Vagina (tissue), 2 donors: ENCODE data around the gene FITM2. TPM values are rescaled to one million over a fixed set of nuclear protein-coding genes. Genes with fewer than 3 reads are reported as not detected.
"Not testable (repeated sequence)": the region's sequence is repeated elsewhere in the genome, so short reads cannot be mapped to it uniquely, and the experiment has no call there.

Experiments used
- DNase-seq, 2 donors: peaks; one replicate each; pipeline ENCODE4 v3.0.0-alpha.2; 2017; ENCODE audit errors: extremely low spot score in 2 of 2
- H3K27ac ChIP-seq: fragments of 200-600 bp; sonication (generic); one replicate; pipeline ENCODE4 v1.5.1; 2019
- H3K27me3 ChIP-seq: fragments of 200-600 bp; sonication (generic); one replicate; pipeline ENCODE4 v1.5.1; 2019
- H3K36me3 ChIP-seq, 2 donors: fragments of 200-600 bp; sonication (generic); one replicate each; pipeline ENCODE4 v1.5.1; 2017 to 2019
- H3K4me1 ChIP-seq: fragments of 200-600 bp; sonication (generic); one replicate; pipeline ENCODE4 v1.5.1; 2019
- H3K4me3 ChIP-seq, 2 donors: fragments of 200-600 bp; sonication (generic); 1 replicate in 1 of 2; 2 replicates in 1 of 2; pipeline ENCODE4 v1.5.1; 2016 to 2019
- H3K9me3 ChIP-seq: fragments of 200-600 bp; sonication (generic); one replicate; pipeline ENCODE4 v1.5.1; 2019
- POLR2A ChIP-seq, 2 donors: fragments of 450-650 bp; IDR thresholded peaks; one replicate each; pipeline ENCODE4 v1.6.1; 2017; ENCODE audit warnings: antibody characterized with exemption in 2 of 2, mild to moderate bottlenecking in 2 of 2, moderate library complexity in 2 of 2
- POLR2AphosphoS5 ChIP-seq, 2 donors: sonication (generic); formaldehyde crosslinking; IDR thresholded peaks; one replicate each; pipeline ENCODE4 v1.9.0; 2017; ENCODE audit warnings: antibody characterized with exemption in 2 of 2, mild to moderate bottlenecking in 2 of 2, low read depth in 1 of 2; ENCODE audit not compliant: insufficient read depth in 1 of 2
- intact Hi-C: fragments of 100-400 bp; cut with DNase I; formaldehyde crosslinking; loops from one replicate; pipeline ENCODE4 v1.15.1; 2023
- total RNA-seq: library from RNA; depleted of rRNA; stranded (reverse); fragments of >200 nt; gene quantifications from one replicate; pipeline ENCODE4 v1.2.3, GENCODE V29; 2016
- TF ChIP-seq, protein P1 (sequence below), 3 experiments: fragments of 450-650 bp in 2 of 3; fragments of 200-600 bp in 1 of 3; sonication (generic) in 1 of 3; IDR thresholded peaks; one replicate each; pipeline ENCODE4 v1.5.1; 2017 to 2019; ENCODE audit warnings: antibody characterized with exemption in 3 of 3, mild to moderate bottlenecking in 2 of 3, moderate library complexity in 2 of 3

The FITM2 gene
- total RNA-seq, 1 donor from 2014 or later: 7.4 TPM

DNA sequence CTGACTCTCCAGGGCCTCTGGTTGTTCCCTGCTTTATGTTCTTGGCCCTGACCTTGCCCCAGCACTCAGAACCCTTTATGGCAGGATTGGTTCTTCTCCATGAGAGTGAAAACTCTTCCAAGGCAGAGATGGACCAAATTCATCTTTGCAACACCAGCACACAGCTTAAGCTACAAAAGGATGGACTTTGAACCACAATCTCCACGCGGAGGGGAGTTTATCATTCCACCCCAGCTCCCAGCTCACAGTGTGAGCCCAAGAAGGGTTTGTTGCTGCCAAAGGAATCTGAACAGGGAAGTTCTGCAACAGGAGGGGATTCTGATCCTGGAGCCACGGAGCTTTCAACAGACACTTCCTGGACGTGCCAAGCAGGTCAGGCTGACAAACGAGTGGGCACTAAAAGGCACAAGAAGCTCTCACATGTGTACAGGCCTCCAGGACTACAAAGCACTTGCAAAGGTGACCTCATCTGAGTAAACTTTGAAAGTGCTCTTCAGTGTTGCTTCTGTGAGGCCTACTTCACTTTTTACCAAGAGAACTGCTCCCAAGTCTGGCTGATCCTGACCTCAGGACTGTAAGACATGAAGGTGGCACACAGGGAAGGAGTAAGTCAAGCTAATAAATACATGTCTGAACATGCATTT lies 8.9 kb downstream of the FITM2 start:
- no peaks in the 10 kb centered on the region for H3K27me3 ChIP-seq
- peaks cover 0 to 9% of the 10 kb centered on the region in 2 donors for H3K36me3 ChIP-seq
- H3K9me3 ChIP-seq: no peaks in the 10 kb centered on the region
- H3K27ac ChIP-seq: no peak overlapping the region
- TF ChIP-seq POLR2A (IDR thresholded peaks at IDR 0.05) (no peak), POLR2AphosphoS5 (IDR thresholded peaks at IDR 0.05; ENCODE audit: insufficient read depth in 1 of 2, low read depth in 1 of 2) (no peak)
- TF ChIP-seq, protein P1, sequence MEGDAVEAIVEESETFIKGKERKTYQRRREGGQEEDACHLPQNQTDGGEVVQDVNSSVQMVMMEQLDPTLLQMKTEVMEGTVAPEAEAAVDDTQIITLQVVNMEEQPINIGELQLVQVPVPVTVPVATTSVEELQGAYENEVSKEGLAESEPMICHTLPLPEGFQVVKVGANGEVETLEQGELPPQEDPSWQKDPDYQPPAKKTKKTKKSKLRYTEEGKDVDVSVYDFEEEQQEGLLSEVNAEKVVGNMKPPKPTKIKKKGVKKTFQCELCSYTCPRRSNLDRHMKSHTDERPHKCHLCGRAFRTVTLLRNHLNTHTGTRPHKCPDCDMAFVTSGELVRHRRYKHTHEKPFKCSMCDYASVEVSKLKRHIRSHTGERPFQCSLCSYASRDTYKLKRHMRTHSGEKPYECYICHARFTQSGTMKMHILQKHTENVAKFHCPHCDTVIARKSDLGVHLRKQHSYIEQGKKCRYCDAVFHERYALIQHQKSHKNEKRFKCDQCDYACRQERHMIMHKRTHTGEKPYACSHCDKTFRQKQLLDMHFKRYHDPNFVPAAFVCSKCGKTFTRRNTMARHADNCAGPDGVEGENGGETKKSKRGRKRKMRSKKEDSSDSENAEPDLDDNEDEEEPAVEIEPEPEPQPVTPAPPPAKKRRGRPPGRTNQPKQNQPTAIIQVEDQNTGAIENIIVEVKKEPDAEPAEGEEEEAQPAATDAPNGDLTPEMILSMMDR (IDR thresholded peaks at IDR 0.05): no peak
- intact Hi-C loops: no loop called here
- H3K4me3 ChIP-seq: no peak overlapping the region
- no peak for DNase-seq
- H3K4me1 ChIP-seq: no peaks in the 10 kb centered on the region

DNA sequence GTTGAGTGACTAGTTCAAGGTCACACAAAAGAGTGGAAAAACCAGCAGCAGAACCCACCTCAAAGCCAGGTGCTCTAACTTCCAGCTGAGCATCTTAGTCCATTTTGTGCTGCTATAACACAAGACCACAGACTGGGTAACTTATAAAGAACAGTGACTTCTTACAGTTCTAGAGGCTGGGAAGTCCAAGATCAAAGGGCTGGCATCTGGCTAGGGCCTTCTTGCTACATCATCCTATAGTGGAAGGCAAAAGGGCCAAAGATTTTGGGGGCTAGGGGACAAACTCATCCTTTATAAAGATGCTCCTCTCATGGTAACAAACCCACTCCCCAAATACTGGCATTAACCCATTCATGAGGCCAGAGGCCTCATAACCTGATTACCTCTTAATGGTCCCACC lies 9.7 kb downstream of the FITM2 start:
- DNase-seq: no peak
- Histone ChIP-seq H3K4me3 (no peak overlapping the region), H3K27ac (no peak overlapping the region), H3K27me3 (no peaks in the 10 kb centered on the region), H3K9me3 (no peaks in the 10 kb centered on the region), H3K4me1 (no peaks in the 10 kb centered on the region), H3K36me3 (peaks cover 0 to 2% of the 10 kb centered on the region in 2 donors)
- TF ChIP-seq POLR2A (IDR thresholded peaks at IDR 0.05): no peak
- TF ChIP-seq, protein P1 (IDR thresholded peaks at IDR 0.05): no peak
- no peak for TF ChIP-seq POLR2AphosphoS5 (IDR thresholded peaks at IDR 0.05; ENCODE audit: insufficient read depth in 1 of 2, low read depth in 1 of 2)
- intact Hi-C loops: no loop called here

DNA sequence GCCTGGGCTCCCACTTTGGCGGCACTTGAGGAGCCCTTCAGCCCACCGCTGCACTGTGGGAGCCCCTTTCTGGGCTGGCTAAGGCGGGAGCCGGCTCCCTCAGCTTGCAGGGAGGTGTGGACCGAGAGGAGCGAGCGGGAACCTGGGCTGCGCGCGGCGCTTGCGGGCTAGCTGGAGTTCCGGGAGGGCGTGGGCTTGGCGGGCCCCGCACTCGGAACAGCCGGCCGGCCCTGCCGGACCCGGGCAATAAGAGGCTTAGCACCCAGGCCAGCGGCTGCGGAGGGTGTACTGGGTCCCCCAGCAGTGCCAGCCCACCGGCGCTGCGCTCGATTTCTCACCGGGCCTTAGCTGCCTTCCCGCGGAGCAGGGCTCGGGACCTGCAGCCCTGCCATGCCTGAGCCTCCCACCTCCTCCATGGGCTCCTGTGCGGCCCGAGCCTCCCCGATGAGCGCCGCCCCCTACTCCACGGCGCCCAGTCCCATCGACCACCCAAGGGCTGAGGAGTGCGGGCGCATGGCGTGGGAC lies 11.9 kb downstream of the FITM2 start:
- DNase-seq, H3K27ac ChIP-seq, H3K36me3 ChIP-seq, intact Hi-C loops, H3K9me3 ChIP-seq, H3K4me3 ChIP-seq, H3K4me1 ChIP-seq, H3K27me3 ChIP-seq: not testable (repeated sequence)

DNA sequence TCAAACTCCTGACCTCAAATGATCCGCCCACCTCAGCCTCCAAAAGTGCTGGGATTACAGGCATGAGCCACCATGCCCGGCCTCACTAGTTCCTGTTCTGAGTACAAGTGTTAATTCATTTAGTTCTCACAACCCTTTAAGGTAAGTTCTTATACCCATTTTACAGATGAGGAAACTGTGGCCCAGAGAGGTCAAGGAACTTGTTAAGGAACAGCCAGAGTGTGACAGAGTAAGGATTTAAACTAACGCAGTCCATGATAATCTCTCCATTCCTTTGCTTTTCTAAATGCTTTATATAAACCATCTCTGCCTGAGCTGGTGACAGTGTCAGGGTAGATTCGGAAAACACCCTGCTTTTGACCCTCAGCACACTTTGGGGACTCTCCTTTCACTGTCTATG lies 13.3 kb downstream of the FITM2 start:
- H3K36me3 ChIP-seq: no peaks in the 10 kb centered on the region
- TF ChIP-seq, protein P1 (IDR thresholded peaks at IDR 0.05): no peak
- TF ChIP-seq POLR2A (IDR thresholded peaks at IDR 0.05) (no peak), POLR2AphosphoS5 (IDR thresholded peaks at IDR 0.05; ENCODE audit: insufficient read depth in 1 of 2, low read depth in 1 of 2) (no peak)
- intact Hi-C loops: no loop called here
- H3K27ac ChIP-seq: no peak overlapping the region
- no peak overlapping the region for H3K4me3 ChIP-seq
- no peak for DNase-seq
- no peaks in the 10 kb centered on the region for H3K9me3 ChIP-seq
- H3K4me1 ChIP-seq: no peaks in the 10 kb centered on the region
- H3K27me3 ChIP-seq: no peaks in the 10 kb centered on the region

DNA sequence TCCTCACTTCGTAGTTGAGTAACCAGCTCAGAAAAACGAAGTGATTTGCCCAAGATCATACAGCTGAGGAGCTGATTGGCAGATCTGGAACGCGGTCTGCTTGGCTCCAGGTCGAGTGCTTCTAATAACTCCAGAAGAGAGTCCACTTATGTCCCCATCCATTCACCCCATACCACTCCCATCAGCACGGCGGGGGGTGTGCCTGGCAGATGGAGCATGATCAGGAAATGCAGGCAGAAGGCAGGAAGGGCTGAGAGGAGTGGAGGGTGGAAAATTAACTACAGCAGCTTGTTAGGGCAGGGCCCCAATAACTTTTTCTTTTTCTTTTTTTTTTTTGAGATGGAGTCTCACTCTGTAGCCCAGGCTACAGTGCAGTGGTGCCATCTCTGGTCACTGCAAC lies 15.0 kb downstream of the FITM2 start:
- H3K9me3 ChIP-seq: no peaks in the 10 kb centered on the region
- no peak for TF ChIP-seq POLR2A (IDR thresholded peaks at IDR 0.05)

DNA sequence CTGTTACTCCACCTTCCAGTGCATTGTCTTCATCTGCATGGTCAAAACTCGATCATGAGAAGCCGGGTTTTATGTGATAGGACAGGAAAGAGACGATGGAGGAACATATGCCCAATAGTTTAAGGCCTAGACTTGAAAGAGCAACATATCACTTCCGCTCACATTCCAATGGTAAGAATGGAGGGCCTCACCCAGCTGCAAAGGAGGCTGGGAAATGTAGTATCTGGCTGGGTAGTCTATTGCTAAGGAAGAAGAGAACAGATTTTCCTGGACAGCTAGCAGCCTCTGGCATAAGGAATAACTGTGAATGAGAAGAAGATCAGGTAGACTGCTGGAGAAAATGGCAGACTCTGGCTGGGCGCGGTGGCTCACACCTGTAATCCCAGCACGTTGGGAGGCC lies 19.2 kb downstream of the FITM2 start:
- Histone ChIP-seq H3K27me3 (no peaks in the 10 kb centered on the region), H3K9me3 (peaks cover 4% of the 10 kb centered on the region)
- intact Hi-C loops: no loop called here

More for the DNA sequence above, 15.0 kb downstream of the FITM2 start:
- Histone ChIP-seq H3K4me1 (no peaks in the 10 kb centered on the region), H3K27ac (no peak overlapping the region), H3K27me3 (no peaks in the 10 kb centered on the region), H3K36me3 (no peaks in the 10 kb centered on the region), H3K4me3 (no peak overlapping the region)
- intact Hi-C loops: no loop called here
- DNase-seq: no peak

More for the DNA sequence above, 19.2 kb downstream of the FITM2 start:
- no peaks in the 10 kb centered on the region for H3K4me1 ChIP-seq
- H3K4me3 ChIP-seq: no peak overlapping the region
- no peak overlapping the region for H3K27ac ChIP-seq
- H3K36me3 ChIP-seq: no peaks in the 10 kb centered on the region
- TF ChIP-seq POLR2A (IDR thresholded peaks at IDR 0.05): no peak
- TF ChIP-seq POLR2AphosphoS5 (IDR thresholded peaks at IDR 0.05; ENCODE audit: insufficient read depth in 1 of 2, low read depth in 1 of 2): no peak
- TF ChIP-seq, protein P1 (IDR thresholded peaks at IDR 0.05): no peak
- no peak for DNase-seq
